ENCODE data around the gene KRTAP5-3.

GRCh38 chr11:1558775-1559110, 49.5 kb downstream of the KRTAP5-3 start:
- TF ChIP-seq EZH2 (IDR thresholded peaks at IDR 0.05; ENCODE audit: borderline replicate concordance, low read depth, low read length, severe bottlenecking), result no peak
- TF ChIP-seq, protein P1, sequence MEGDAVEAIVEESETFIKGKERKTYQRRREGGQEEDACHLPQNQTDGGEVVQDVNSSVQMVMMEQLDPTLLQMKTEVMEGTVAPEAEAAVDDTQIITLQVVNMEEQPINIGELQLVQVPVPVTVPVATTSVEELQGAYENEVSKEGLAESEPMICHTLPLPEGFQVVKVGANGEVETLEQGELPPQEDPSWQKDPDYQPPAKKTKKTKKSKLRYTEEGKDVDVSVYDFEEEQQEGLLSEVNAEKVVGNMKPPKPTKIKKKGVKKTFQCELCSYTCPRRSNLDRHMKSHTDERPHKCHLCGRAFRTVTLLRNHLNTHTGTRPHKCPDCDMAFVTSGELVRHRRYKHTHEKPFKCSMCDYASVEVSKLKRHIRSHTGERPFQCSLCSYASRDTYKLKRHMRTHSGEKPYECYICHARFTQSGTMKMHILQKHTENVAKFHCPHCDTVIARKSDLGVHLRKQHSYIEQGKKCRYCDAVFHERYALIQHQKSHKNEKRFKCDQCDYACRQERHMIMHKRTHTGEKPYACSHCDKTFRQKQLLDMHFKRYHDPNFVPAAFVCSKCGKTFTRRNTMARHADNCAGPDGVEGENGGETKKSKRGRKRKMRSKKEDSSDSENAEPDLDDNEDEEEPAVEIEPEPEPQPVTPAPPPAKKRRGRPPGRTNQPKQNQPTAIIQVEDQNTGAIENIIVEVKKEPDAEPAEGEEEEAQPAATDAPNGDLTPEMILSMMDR (IDR thresholded peaks at IDR 0.05; ENCODE audit: extremely low read depth in 1 of 2, insufficient read depth in 1 of 2, low read depth in 1 of 2, low read length in 2 of 2), result no peak
- no peak for TF ChIP-seq FOS (IDR thresholded peaks at IDR 0.05; ENCODE audit: borderline replicate concordance, insufficient read depth, low read length)
- TF ChIP-seq MAX (IDR thresholded peaks at IDR 0.05; ENCODE audit: insufficient read depth, insufficient read length), result no peak
- TF ChIP-seq POLR2A (IDR thresholded peaks at IDR 0.05; ENCODE audit: low read depth, low read length), result no peak
- no peak for TF ChIP-seq MYC (IDR thresholded peaks at IDR 0.05; ENCODE audit: low read depth, low read length)
- no peak for TF ChIP-seq POLR2AphosphoS5 (IDR thresholded peaks at IDR 0.05; ENCODE audit: insufficient read depth, low read depth, low read length)
- TF ChIP-seq JUN (IDR thresholded peaks at IDR 0.05; ENCODE audit: borderline replicate concordance, insufficient read depth, insufficient read length, low read depth), result no peak
- TF ChIP-seq GATA2 (IDR thresholded peaks at IDR 0.05; ENCODE audit: insufficient read depth, insufficient read length, low read depth, low read length), result no peak
